CD4-positive, alpha-beta T cell treated with Interleukin-6 at 100 ng/mL for 8 hours (primary cell): ENCODE data around the gene SLC15A1.

ENCODE experiments used
- DNase-seq: peaks from one replicate; pipeline ENCODE4 v3.0.0-alpha.2; 2020; ENCODE audit warnings: mixed read lengths, low spot score

The SLC15A1 gene, protein sequence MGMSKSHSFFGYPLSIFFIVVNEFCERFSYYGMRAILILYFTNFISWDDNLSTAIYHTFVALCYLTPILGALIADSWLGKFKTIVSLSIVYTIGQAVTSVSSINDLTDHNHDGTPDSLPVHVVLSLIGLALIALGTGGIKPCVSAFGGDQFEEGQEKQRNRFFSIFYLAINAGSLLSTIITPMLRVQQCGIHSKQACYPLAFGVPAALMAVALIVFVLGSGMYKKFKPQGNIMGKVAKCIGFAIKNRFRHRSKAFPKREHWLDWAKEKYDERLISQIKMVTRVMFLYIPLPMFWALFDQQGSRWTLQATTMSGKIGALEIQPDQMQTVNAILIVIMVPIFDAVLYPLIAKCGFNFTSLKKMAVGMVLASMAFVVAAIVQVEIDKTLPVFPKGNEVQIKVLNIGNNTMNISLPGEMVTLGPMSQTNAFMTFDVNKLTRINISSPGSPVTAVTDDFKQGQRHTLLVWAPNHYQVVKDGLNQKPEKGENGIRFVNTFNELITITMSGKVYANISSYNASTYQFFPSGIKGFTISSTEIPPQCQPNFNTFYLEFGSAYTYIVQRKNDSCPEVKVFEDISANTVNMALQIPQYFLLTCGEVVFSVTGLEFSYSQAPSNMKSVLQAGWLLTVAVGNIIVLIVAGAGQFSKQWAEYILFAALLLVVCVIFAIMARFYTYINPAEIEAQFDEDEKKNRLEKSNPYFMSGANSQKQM

GRCh38 chr13:98752467-98753290 is at the start of gene SLC15A1:
SLC15A1 (minus strand) TSS chr13:98752672; CDS start chr13:98752598, 74 bp downstream.
- DNase-seq: no peak

DNA sequence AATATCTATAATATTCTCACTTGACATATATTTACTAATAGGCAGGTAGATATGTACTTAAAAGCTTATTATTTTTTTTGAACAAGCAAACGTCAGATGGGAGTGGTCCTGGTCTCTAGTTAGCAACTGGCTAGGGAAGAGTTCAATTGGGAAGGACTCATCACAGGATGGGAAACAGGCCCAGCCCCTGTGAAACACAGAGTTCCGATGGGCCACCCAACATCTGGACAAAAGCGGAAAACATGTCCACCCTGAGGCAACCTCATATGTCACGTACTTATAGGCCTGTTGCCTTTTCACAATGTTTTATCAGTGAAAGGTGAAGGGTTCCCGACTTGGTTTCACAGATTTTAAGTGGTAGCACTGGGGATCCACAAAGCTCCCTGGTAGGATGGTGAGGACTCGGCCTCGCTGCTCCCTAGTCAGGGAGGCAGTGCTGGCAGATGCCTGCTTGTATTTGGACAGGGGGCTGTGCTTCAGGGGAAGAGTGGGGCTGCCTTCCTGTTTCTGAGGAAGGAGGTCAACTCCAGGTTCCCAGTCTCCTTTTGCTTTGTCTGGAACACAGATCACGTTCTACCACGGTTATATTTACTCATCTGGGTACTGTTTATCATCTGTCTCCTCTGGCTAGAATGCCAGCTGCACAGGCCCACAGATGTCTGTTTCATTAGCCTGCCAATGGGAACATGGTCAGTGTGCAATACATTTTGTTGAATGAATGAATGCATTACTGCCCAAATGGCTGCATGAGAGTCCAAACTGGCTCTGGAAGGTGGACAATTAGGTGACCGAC is 49.4 kb upstream of the SLC15A1 start:
- no peak for DNase-seq

GRCh38 chr13:98800078-98800477 is 47.6 kb upstream of the SLC15A1 start:
- no peak for DNase-seq

- no peak for DNase-seq
Observed at GRCh38 chr13:98798849-98799645, 46.6 kb upstream of the SLC15A1 start.

GRCh38 chr13:98797456-98797855 is 45.0 kb upstream of the SLC15A1 start:
- no peak for DNase-seq

DNA sequence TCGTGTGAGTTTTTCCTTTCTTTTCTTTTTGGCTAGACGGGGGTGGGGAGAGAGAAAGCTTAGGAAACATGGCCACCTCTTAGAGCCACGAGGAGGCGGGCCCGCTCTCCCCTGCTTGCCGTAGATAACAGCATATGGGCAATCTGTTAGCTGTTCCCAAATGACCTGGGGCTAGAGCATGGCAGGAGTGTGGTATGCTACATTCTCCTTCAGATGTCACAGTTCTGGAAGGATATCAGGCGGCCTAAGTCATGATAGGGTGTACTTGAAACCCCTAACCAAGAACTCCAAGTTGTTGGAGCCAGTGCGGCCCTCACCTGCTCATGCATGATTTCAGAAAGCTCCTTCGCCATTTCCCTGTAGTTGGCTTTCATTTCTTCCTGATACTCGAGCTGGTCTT is 44.3 kb upstream of the SLC15A1 start:
- DNase-seq: no peak

- no peak for DNase-seq
Observed at GRCh38 chr13:98796191-98796590, 43.7 kb upstream of the SLC15A1 start.

- no peak for DNase-seq
Observed at GRCh38 chr13:98795220-98795619, 42.7 kb upstream of the SLC15A1 start.

- no peak for DNase-seq
Observed at GRCh38 chr13:98794498-98794897, 42.0 kb upstream of the SLC15A1 start.

- no peak for DNase-seq
Observed at GRCh38 chr13:98792785-98793495, 40.5 kb upstream of the SLC15A1 start.

GRCh38 chr13:98792321-98792720 is 39.8 kb upstream of the SLC15A1 start:
- no peak for DNase-seq

GRCh38 chr13:98791611-98792010 is 39.1 kb upstream of the SLC15A1 start:
- no peak for DNase-seq

DNA sequence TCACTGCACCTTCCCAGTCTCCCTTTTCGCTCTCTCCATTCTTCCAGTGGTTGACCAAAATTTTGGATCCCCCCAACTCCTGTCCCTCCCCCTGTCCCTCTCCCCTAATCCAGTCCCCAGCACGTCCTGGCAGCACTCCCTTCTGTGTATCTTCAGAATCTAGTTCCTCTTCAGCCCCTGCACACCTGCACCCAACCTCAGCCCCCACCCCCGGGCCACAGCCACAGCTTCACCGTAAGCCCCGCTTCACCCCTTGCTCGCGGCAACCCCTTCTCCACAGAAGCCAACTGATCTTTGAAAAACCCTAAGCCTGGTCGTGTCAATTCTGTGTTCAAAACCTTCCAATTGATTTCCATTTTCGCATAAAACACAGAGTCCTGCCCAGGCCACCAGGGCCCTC is 35.5 kb upstream of the SLC15A1 start:
- no peak for DNase-seq

DNA sequence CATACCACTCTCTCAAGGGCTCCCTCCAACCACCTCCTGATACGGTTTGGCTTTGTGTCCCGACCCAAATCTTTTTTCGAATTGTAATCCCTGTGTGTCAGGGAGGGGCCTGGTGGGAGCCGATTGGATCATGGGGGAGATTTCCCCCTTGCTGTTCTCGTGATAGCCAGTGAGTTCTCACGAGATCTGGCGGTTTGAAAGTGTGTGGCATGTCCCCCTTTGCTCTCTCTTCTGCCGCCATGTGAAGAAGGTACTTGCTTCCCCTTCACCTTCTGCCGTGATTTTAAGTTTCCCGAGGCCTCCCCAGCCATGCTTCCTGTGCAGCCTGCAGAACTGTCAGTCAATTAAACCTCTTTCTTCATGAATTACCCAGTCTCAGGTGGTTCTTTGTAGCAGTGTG is 34.7 kb upstream of the SLC15A1 start:
- DNase-seq: no peak

DNA sequence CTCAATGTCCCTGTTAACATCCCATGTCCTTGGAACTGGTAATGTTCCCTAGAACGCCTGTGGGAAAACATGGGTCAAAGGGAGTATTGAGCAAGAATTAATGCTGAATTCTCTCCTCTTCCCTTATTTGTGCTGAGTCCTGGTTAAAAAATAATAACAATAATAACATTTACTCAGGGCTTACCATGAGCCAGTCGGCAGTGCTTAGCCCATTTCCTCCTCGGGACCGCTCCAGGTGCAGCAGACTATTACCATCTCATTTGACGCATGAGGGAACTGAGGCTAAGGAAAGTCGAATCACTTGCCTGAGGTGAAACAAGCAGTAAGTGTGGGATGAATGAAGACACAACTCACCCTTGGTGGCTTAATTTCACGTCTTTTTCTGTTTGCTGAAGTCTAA is 33.6 kb upstream of the SLC15A1 start:
- DNase-seq: no peak

DNA sequence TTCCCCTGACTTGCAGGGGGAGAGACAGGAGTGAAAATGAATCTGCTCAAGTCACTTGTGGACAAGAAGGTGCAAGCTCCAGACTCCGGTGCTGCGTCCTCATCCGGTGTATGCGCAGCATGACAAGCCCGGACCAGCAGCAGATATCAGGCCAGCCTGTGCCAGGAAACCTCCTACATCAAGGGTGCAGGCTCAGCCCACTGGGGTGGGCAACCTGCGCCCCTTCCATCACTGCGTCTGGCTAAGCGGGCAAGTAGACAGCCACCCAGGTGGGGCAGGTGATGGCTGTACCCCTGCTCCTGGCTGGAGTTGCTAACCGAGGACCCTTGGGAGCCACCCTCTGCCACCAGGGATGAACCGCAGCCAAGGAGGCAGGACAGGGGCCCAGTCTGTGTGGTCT is 32.9 kb upstream of the SLC15A1 start:
- no peak for DNase-seq

GRCh38 chr13:98784666-98785065 is 32.2 kb upstream of the SLC15A1 start:
- no peak for DNase-seq

GRCh38 chr13:98783856-98784478 is 31.5 kb upstream of the SLC15A1 start:
- DNase-seq: no peak

GRCh38 chr13:98782654-98783053 is 30.2 kb upstream of the SLC15A1 start:
- DNase-seq: no peak

DNA sequence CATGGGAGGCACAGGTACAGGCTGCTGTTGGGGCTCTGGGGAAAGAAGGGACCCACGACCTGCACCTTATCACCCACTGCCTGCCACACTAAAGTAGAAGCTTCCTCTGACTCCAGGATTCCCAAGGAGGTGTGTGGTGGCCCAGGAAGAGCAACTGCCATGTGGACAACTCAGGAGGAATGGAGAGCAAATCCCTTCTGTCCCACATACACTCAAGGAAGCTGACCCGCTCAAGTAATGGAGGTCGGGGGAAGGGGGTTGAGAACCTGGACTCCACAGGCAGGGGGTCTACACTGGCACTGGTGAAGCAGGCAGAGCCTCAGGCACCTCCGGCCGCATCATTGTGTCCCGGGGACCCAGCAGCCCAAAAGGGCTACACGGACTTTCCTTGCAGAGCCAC is 29.4 kb upstream of the SLC15A1 start:
- DNase-seq: no peak
